PC-9 (cell line): Measurements from ENCODE around the gene FAM120C.

Experiments
- CTCF ChIP-seq: fragments of 200-600 bp; sonication (generic); conservative IDR thresholded peaks from 2 replicates; pipeline ENCODE4 v1.6.1; 2017; ENCODE audit warnings: mixed run types, antibody characterized with exemption, mild to moderate bottlenecking, moderate library complexity
- EZH2 ChIP-seq: fragments of 200-600 bp; sonication (generic); IDR thresholded peaks from 2 replicates; pipeline ENCODE4 v1.8.0; 2017; ENCODE audit warnings: antibody characterized with exemption, low read depth

- no peak for TF ChIP-seq CTCF
- TF ChIP-seq EZH2 = no peak
These were observed 11.4 kb downstream of the FAM120C start for GRCh38 chrX:54171527-54172250.
